ENCODE measurements around the gene C1QL1.

C1QL1 gene

DNA sequence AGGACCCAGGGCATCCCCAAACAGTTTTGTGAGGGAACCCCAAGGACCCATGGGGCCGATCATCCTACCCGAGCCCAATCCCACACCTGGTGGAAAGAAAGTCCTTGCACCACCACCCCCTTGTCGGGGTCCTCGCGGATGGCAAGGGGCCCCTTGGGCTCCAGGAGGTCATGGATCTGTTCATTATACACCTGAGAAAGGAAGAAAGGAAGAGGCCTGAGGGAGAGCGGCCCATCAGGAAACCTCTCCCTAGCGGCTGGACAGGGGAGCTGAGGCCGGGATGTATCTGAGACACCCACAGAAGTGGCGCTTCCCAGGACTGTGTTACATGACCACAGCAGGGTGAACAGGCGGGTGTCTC lies 33.4 kb downstream of the C1QL1 start:
- no peak for TF ChIP-seq POU2F2 (IDR thresholded peaks at IDR 0.05; ENCODE audit: low read depth, low read length)
- TF ChIP-seq PAX5 (IDR thresholded peaks at IDR 0.05; ENCODE audit: insufficient read depth, low read length, severe bottlenecking) = no peak
- no peak for TF ChIP-seq SPI1 (IDR thresholded peaks at IDR 0.05; ENCODE audit: low read depth, low read length)
- TF ChIP-seq POLR2A (IDR thresholded peaks at IDR 0.05; ENCODE audit: low read depth, low read length) = no peak
- TF ChIP-seq POLR2AphosphoS5 (IDR thresholded peaks at IDR 0.05; ENCODE audit: low read depth, low read length) = no peak
- TF ChIP-seq TAF1 (IDR thresholded peaks at IDR 0.05; ENCODE audit: low read depth, low read length) = no peak
- FAIRE-seq (no peak), DNase-seq (ENCODE audit: insufficient read length, low spot score) (no peak)

DNA sequence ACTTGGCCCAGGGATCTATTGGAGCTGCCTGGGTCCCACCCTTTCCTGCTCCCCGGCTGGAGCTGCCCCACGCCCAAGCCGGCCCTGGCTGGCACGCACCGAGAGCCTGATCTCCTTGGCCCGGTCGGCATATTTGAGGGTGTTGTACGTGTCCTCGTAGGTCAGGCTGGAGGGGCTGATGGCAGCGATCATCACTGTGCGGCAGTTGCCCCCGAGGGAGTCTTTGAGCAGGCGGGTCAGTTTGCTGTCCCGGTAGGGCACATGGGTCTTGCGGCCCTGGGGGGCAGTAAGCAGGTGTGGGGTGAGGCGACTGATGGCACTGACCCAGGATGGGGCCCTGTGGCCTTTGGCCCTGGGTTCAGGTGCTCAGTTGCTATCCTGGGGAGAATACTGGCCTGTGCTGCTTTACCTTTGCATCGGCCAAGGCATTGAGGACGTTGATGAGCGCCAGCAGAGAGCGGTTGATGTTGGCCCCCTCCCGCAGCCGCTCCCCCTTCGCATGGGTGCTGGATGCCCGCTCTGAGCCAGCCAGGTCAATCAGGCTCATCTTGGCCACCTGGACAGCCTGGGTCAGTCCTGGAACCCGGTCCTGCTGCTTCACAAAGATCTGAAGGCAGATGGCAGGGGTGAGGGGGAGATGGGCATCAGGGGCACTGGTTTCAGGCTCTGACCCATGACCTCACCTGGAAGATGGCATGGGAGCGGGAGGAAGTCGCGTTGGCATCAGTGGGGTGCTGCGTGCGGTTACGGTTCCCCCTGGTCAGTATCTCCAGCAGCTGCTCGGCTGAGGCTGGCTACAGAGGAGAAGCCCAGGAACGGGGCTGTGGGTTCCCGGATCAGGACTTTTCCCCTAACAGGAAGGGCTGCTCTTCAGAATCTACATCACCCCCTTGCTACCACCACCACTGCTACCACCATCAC lies 34.0 kb downstream of the C1QL1 start:
- FAIRE-seq (no peak), DNase-seq (ENCODE audit: insufficient read length, low spot score) (no peak)
- TF ChIP-seq PAX5 (IDR thresholded peaks at IDR 0.05; ENCODE audit: insufficient read depth, low read length, severe bottlenecking) (no peak), POU2F2 (IDR thresholded peaks at IDR 0.05; ENCODE audit: low read depth, low read length) (no peak), POLR2AphosphoS5 (IDR thresholded peaks at IDR 0.05; ENCODE audit: low read depth, low read length) (no peak), TAF1 (IDR thresholded peaks at IDR 0.05; ENCODE audit: low read depth, low read length) (no peak), POLR2A (IDR thresholded peaks at IDR 0.05; ENCODE audit: low read depth, low read length) (no peak), SPI1 (IDR thresholded peaks at IDR 0.05; ENCODE audit: low read depth, low read length) (no peak)

DNA sequence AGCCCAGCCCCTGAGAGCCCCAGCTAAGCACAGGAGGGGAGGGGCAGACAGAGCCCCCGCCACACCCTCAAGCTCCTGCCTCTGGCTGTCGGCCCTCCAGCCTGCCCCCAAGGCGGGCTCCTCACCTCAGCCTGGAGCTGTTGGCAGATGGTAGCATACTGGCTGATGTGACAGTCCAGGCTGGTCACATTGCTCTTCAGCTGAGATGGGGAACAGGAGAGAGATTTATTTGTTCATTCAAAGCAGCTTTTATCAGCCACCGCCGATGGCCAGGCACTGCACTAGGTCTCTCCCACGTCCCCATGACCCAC lies 35.4 kb downstream of the C1QL1 start:
- TF ChIP-seq SPI1 (IDR thresholded peaks at IDR 0.05; ENCODE audit: low read depth, low read length) (no peak), POLR2AphosphoS5 (IDR thresholded peaks at IDR 0.05; ENCODE audit: low read depth, low read length) (no peak), PAX5 (IDR thresholded peaks at IDR 0.05; ENCODE audit: insufficient read depth, low read length, severe bottlenecking) (no peak), TAF1 (IDR thresholded peaks at IDR 0.05; ENCODE audit: low read depth, low read length) (no peak), POLR2A (IDR thresholded peaks at IDR 0.05; ENCODE audit: low read depth, low read length) (no peak), POU2F2 (IDR thresholded peaks at IDR 0.05; ENCODE audit: low read depth, low read length) (no peak)
- DNase-seq (ENCODE audit: insufficient read length, low spot score) = no peak
- FAIRE-seq = no peak

DNA sequence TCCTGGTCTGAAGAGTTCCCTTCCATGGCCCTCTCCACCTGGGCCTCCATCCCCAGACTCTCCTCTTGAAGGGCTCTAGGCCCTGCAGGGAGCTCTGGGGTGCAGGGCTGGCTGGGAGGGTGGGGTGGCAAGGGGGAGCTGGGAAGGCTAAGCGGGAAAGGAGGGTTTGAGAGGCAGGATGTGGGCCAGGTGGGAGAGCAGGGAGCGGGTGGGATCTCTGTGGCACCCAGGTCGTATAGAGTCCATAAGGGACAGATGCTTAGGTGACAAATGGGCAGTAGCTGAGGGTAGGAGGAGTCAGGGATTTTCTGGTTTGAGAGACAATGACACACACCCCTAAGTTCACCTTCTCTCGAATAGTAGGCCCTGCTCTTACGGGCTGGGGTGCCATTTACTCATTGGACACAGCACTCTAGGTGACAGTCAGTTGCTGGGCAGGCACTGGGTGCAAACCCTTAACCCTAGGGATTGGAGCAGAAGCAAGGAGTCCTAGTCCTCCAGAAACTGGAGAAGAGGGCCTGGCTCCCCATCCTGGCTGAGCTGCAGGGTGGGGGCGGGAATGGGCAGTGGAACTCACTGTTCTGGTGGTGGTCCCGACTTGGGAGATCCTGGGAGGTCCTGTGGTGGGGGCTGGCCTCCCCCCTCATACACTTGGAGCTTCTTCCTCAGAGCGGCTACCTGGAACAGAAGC lies 35.9 kb downstream of the C1QL1 start:
- no peak for DNase-seq (ENCODE audit: insufficient read length, low spot score)
- TF ChIP-seq TAF1 (IDR thresholded peaks at IDR 0.05; ENCODE audit: low read depth, low read length) = no peak
- TF ChIP-seq SPI1 (IDR thresholded peaks at IDR 0.05; ENCODE audit: low read depth, low read length) = no peak
- no peak for TF ChIP-seq POU2F2 (IDR thresholded peaks at IDR 0.05; ENCODE audit: low read depth, low read length)
- TF ChIP-seq POLR2A (IDR thresholded peaks at IDR 0.05; ENCODE audit: low read depth, low read length) = no peak
- no peak for TF ChIP-seq POLR2AphosphoS5 (IDR thresholded peaks at IDR 0.05; ENCODE audit: low read depth, low read length)
- no peak for TF ChIP-seq PAX5 (IDR thresholded peaks at IDR 0.05; ENCODE audit: insufficient read depth, low read length, severe bottlenecking)
- FAIRE-seq = no peak

- DNase-seq (ENCODE audit: insufficient read length, low spot score) (no peak), FAIRE-seq (no peak)
- TF ChIP-seq POU2F2 (IDR thresholded peaks at IDR 0.05; ENCODE audit: low read depth, low read length) = no peak
- no peak for TF ChIP-seq POLR2A (IDR thresholded peaks at IDR 0.05; ENCODE audit: low read depth, low read length)
- TF ChIP-seq PAX5 (IDR thresholded peaks at IDR 0.05; ENCODE audit: insufficient read depth, low read length, severe bottlenecking) = no peak
- TF ChIP-seq POLR2AphosphoS5 (IDR thresholded peaks at IDR 0.05; ENCODE audit: low read depth, low read length) = no peak
- TF ChIP-seq TAF1 (IDR thresholded peaks at IDR 0.05; ENCODE audit: low read depth, low read length) = no peak
- TF ChIP-seq SPI1 (IDR thresholded peaks at IDR 0.05; ENCODE audit: low read depth, low read length) = no peak
Measured at GRCh38 chr17:44931376-44931775, 36.7 kb downstream of the C1QL1 start.

GRCh38 chr17:44930667-44931066 lies 37.4 kb downstream of the C1QL1 start:
- TF ChIP-seq PAX5 (IDR thresholded peaks at IDR 0.05; ENCODE audit: insufficient read depth, low read length, severe bottlenecking) (no peak), POU2F2 (IDR thresholded peaks at IDR 0.05; ENCODE audit: low read depth, low read length) (no peak), POLR2A (IDR thresholded peaks at IDR 0.05; ENCODE audit: low read depth, low read length) (no peak), TAF1 (IDR thresholded peaks at IDR 0.05; ENCODE audit: low read depth, low read length) (no peak), POLR2AphosphoS5 (IDR thresholded peaks at IDR 0.05; ENCODE audit: low read depth, low read length) (no peak), SPI1 (IDR thresholded peaks at IDR 0.05; ENCODE audit: low read depth, low read length) (no peak)
- DNase-seq (ENCODE audit: insufficient read length, low spot score) = no peak
- FAIRE-seq = no peak

DNA sequence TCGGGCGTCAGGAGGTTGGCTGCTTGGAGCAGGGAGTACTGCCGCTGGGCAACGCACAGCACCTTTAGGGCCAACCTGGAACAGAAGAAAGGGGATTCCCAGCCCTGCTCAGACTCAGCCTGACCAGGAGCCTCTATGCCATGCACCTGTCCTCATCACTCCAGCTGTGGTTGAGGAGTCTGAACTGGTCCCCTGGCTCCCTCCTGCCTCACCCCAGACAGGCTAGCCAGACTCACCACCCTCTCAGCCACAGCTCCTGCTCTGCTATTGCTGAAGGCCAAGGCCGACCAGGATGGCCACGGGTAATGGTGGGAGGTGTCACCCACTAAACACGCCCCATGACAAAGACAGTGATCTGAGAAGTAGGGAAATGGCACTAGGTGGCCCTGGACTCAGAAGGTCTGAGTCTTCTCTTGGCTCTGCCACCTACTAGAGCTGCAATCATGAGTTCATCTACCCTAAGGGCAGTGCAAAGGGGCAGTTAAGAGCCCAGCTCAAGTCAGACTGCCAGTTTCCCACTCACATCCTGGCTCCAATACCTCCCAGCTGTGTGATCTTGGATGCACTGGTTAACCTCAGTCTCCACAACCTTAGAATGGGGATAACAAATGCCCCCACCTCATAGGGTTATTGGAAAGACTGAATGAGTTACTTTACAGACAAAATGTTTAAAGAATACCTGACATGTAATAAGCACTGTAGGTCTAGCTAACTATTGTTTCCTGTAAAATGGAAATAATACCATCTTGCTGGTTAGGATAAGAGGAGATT lies 39.0 kb downstream of the C1QL1 start:
- FAIRE-seq (no peak), DNase-seq (ENCODE audit: insufficient read length, low spot score) (no peak)
- TF ChIP-seq POU2F2 (IDR thresholded peaks at IDR 0.05; ENCODE audit: low read depth, low read length) (no peak), SPI1 (IDR thresholded peaks at IDR 0.05; ENCODE audit: low read depth, low read length) (no peak), POLR2AphosphoS5 (IDR thresholded peaks at IDR 0.05; ENCODE audit: low read depth, low read length) (no peak), TAF1 (IDR thresholded peaks at IDR 0.05; ENCODE audit: low read depth, low read length) (no peak), POLR2A (IDR thresholded peaks at IDR 0.05; ENCODE audit: low read depth, low read length) (no peak), PAX5 (IDR thresholded peaks at IDR 0.05; ENCODE audit: insufficient read depth, low read length, severe bottlenecking) (no peak)

DNA sequence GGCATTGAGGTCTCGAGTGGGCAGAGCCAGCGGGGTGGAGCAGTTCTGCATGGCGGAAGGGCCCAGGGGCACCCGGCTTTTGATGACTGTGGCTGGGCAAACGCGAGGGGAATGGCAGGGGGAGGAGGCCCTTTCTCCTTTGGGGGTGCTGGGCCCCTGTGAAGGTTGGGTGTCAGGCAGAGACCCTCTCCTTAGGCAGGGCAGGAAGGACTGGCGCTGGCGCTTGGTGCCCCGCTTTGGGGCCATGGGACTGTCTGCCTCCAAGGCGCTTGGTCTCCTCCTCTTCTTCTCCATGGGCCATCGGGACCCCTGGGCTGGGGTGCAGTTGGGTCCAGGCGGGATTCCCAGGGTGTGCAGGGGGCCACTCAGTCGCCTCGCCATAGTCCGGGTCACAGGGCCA lies 40.0 kb downstream of the C1QL1 start:
- no peak for FAIRE-seq
- TF ChIP-seq TAF1 (IDR thresholded peaks at IDR 0.05; ENCODE audit: low read depth, low read length) (no peak), SPI1 (IDR thresholded peaks at IDR 0.05; ENCODE audit: low read depth, low read length) (no peak), POU2F2 (IDR thresholded peaks at IDR 0.05; ENCODE audit: low read depth, low read length) (no peak), PAX5 (IDR thresholded peaks at IDR 0.05; ENCODE audit: insufficient read depth, low read length, severe bottlenecking) (no peak)
- DNase-seq (ENCODE audit: insufficient read length, low spot score) = no peak

GRCh38 chr17:44927696-44928095 lies 40.4 kb downstream of the C1QL1 start:
- TF ChIP-seq PAX5 (IDR thresholded peaks at IDR 0.05; ENCODE audit: insufficient read depth, low read length, severe bottlenecking) = no peak
- no peak for TF ChIP-seq TAF1 (IDR thresholded peaks at IDR 0.05; ENCODE audit: low read depth, low read length)
- TF ChIP-seq POLR2A (IDR thresholded peaks at IDR 0.05; ENCODE audit: low read depth, low read length) = no peak
- TF ChIP-seq SPI1 (IDR thresholded peaks at IDR 0.05; ENCODE audit: low read depth, low read length) = no peak
- TF ChIP-seq POU2F2 (IDR thresholded peaks at IDR 0.05; ENCODE audit: low read depth, low read length) = no peak
- TF ChIP-seq POLR2AphosphoS5 (IDR thresholded peaks at IDR 0.05; ENCODE audit: low read depth, low read length) = no peak
- FAIRE-seq (no peak), DNase-seq (ENCODE audit: insufficient read length, low spot score) (no peak)
